ENCODE data around the gene NOL3. TPM values are rescaled to one million over a fixed set of nuclear protein-coding genes. Genes with fewer than 3 reads are reported as not detected.

The NOL3 gene
- polyA plus RNA-seq, 2 donors: 36.7 to 59.0 TPM

GRCh38 chr16:67154578-67155294 is 15.6 kb upstream of the NOL3 start:
- Histone ChIP-seq H3K4me3 (ENCODE audit: low read depth in 1 of 2, low read length in 2 of 2) (no peak overlapping the region), H3K4me1 (ENCODE audit: control insufficient read depth in 2 of 2, insufficient read depth in 2 of 2, low read length in 1 of 2) (peaks cover 0 to 22% of the 10 kb centered on the region in 2 donors)
- 43% methylated on average over 60 to 61 of the region's 61 CpGs for WGBS, 2 donors

GRCh38 chr16:67155295-67156142 is 14.8 kb upstream of the NOL3 start:
- no peak overlapping the region for H3K4me3 ChIP-seq (ENCODE audit: low read depth in 1 of 2, low read length in 2 of 2)

More at GRCh38 chr16:67154578-67155294, 15.6 kb upstream of the NOL3 start:
- Histone ChIP-seq H3K36me3 (ENCODE audit: control insufficient read depth in 2 of 2, insufficient read depth in 2 of 2, low read length in 1 of 2) (no peaks in the 10 kb centered on the region), H3K27me3 (ENCODE audit: control insufficient read depth in 1 of 2, insufficient read depth in 2 of 2, low read length in 2 of 2) (no peaks in the 10 kb centered on the region), H3K9me3 (ENCODE audit: control insufficient read depth in 2 of 2, insufficient read depth in 1 of 2, low read depth in 1 of 2, low read length in 1 of 2) (no peaks in the 10 kb centered on the region), H3K27ac (ENCODE audit: low read depth in 2 of 2, low read length in 1 of 2) (no peak overlapping the region)

GRCh38 chr16:67156143-67156844 is 14.0 kb upstream of the NOL3 start:
- Histone ChIP-seq H3K4me1 (ENCODE audit: control insufficient read depth in 2 of 2, insufficient read depth in 2 of 2, low read length in 1 of 2) (peaks cover 0 to 20% of the 10 kb centered on the region in 2 donors), H3K27ac (ENCODE audit: low read depth in 2 of 2, low read length in 1 of 2) (no peak overlapping the region), H3K36me3 (ENCODE audit: control insufficient read depth in 2 of 2, insufficient read depth in 2 of 2, low read length in 1 of 2) (no peaks in the 10 kb centered on the region), H3K9me3 (ENCODE audit: control insufficient read depth in 2 of 2, insufficient read depth in 1 of 2, low read depth in 1 of 2, low read length in 1 of 2) (no peaks in the 10 kb centered on the region), H3K27me3 (ENCODE audit: control insufficient read depth in 1 of 2, insufficient read depth in 2 of 2, low read length in 2 of 2) (no peaks in the 10 kb centered on the region), H3K4me3 (ENCODE audit: low read depth in 1 of 2, low read length in 2 of 2) (no peak overlapping the region)
- WGBS, 2 donors: 67 to 68% methylated on average over 13 to 15 of the region's 15 CpGs

More at GRCh38 chr16:67155295-67156142, 14.8 kb upstream of the NOL3 start:
- peaks cover 0 to 19% of the 10 kb centered on the region in 2 donors for H3K4me1 ChIP-seq (ENCODE audit: control insufficient read depth in 2 of 2, insufficient read depth in 2 of 2, low read length in 1 of 2)
- H3K27ac ChIP-seq (ENCODE audit: low read depth in 2 of 2, low read length in 1 of 2): peak overlapping the region in 1 of 2 donors; percentile 6
- WGBS, 2 donors: 12 to 13% methylated on average over 69 to 74 of the region's 74 CpGs
- H3K27me3 ChIP-seq (ENCODE audit: control insufficient read depth in 1 of 2, insufficient read depth in 2 of 2, low read length in 2 of 2): no peaks in the 10 kb centered on the region
- no peaks in the 10 kb centered on the region for H3K9me3 ChIP-seq (ENCODE audit: control insufficient read depth in 2 of 2, insufficient read depth in 1 of 2, low read depth in 1 of 2, low read length in 1 of 2)
- H3K36me3 ChIP-seq (ENCODE audit: control insufficient read depth in 2 of 2, insufficient read depth in 2 of 2, low read length in 1 of 2): no peaks in the 10 kb centered on the region

- WGBS, 2 donors: 65 to 67% methylated on average over 7 of the region's 7 CpGs
- H3K9me3 ChIP-seq (ENCODE audit: control insufficient read depth in 2 of 2, insufficient read depth in 1 of 2, low read depth in 1 of 2, low read length in 1 of 2): no peaks in the 10 kb centered on the region
- no peak overlapping the region for H3K27ac ChIP-seq (ENCODE audit: low read depth in 2 of 2, low read length in 1 of 2)
- H3K4me1 ChIP-seq (ENCODE audit: control insufficient read depth in 2 of 2, insufficient read depth in 2 of 2, low read length in 1 of 2): peaks cover 0 to 24% of the 10 kb centered on the region in 2 donors
- no peaks in the 10 kb centered on the region for H3K27me3 ChIP-seq (ENCODE audit: control insufficient read depth in 1 of 2, insufficient read depth in 2 of 2, low read length in 2 of 2)
- H3K4me3 ChIP-seq (ENCODE audit: low read depth in 1 of 2, low read length in 2 of 2): no peak overlapping the region
- H3K36me3 ChIP-seq (ENCODE audit: control insufficient read depth in 2 of 2, insufficient read depth in 2 of 2, low read length in 1 of 2): no peaks in the 10 kb centered on the region
Observed at GRCh38 chr16:67157106-67157748, 13.1 kb upstream of the NOL3 start.

GRCh38 chr16:67157892-67158635 is 12.3 kb upstream of the NOL3 start:
- no peaks in the 10 kb centered on the region for H3K9me3 ChIP-seq (ENCODE audit: control insufficient read depth in 2 of 2, insufficient read depth in 1 of 2, low read depth in 1 of 2, low read length in 1 of 2)
- H3K36me3 ChIP-seq (ENCODE audit: control insufficient read depth in 2 of 2, insufficient read depth in 2 of 2, low read length in 1 of 2): no peaks in the 10 kb centered on the region
- H3K4me3 ChIP-seq (ENCODE audit: low read depth in 1 of 2, low read length in 2 of 2): no peak overlapping the region
- H3K4me1 ChIP-seq (ENCODE audit: control insufficient read depth in 2 of 2, insufficient read depth in 2 of 2, low read length in 1 of 2): peaks cover 0 to 31% of the 10 kb centered on the region in 2 donors
- peak overlapping the region in 1 of 2 donors; percentile 24 for H3K27ac ChIP-seq (ENCODE audit: low read depth in 2 of 2, low read length in 1 of 2)
- WGBS, 2 donors: 68 to 71% methylated on average over 7 of the region's 7 CpGs
- H3K27me3 ChIP-seq (ENCODE audit: control insufficient read depth in 1 of 2, insufficient read depth in 2 of 2, low read length in 2 of 2): no peaks in the 10 kb centered on the region

- 2 to 4% methylated on average over 34 of the region's 34 CpGs for WGBS, 2 donors
- H3K27ac ChIP-seq (ENCODE audit: low read depth in 2 of 2, low read length in 1 of 2): peak overlapping the region; percentile 83 to 88
- no peaks in the 10 kb centered on the region for H3K36me3 ChIP-seq (ENCODE audit: control insufficient read depth in 2 of 2, insufficient read depth in 2 of 2, low read length in 1 of 2)
- peaks cover 3 to 39% of the 10 kb centered on the region in 2 donors for H3K4me1 ChIP-seq (ENCODE audit: control insufficient read depth in 2 of 2, insufficient read depth in 2 of 2, low read length in 1 of 2)
- no peaks in the 10 kb centered on the region for H3K27me3 ChIP-seq (ENCODE audit: control insufficient read depth in 1 of 2, insufficient read depth in 2 of 2, low read length in 2 of 2)
- no peaks in the 10 kb centered on the region for H3K9me3 ChIP-seq (ENCODE audit: control insufficient read depth in 2 of 2, insufficient read depth in 1 of 2, low read depth in 1 of 2, low read length in 1 of 2)
- H3K4me3 ChIP-seq (ENCODE audit: low read depth in 1 of 2, low read length in 2 of 2): peak overlapping the region; percentile 83 to 90
Observed at GRCh38 chr16:67158637-67159600, 11.4 kb upstream of the NOL3 start.

GRCh38 chr16:67161595-67162058 is 8.7 kb upstream of the NOL3 start:
- no peaks in the 10 kb centered on the region for H3K36me3 ChIP-seq (ENCODE audit: control insufficient read depth in 2 of 2, insufficient read depth in 2 of 2, low read length in 1 of 2)
- H3K4me1 ChIP-seq (ENCODE audit: control insufficient read depth in 2 of 2, insufficient read depth in 2 of 2, low read length in 1 of 2): peaks cover 12 to 37% of the 10 kb centered on the region in 2 donors
- H3K27me3 ChIP-seq (ENCODE audit: control insufficient read depth in 1 of 2, insufficient read depth in 2 of 2, low read length in 2 of 2): no peaks in the 10 kb centered on the region
- 45 to 62% methylated on average over 23 to 25 of the region's 25 CpGs for WGBS, 2 donors
- no peaks in the 10 kb centered on the region for H3K9me3 ChIP-seq (ENCODE audit: control insufficient read depth in 2 of 2, insufficient read depth in 1 of 2, low read depth in 1 of 2, low read length in 1 of 2)
- no peak overlapping the region for H3K27ac ChIP-seq (ENCODE audit: low read depth in 2 of 2, low read length in 1 of 2)
- peak overlapping the region in 1 of 2 donors; percentile 90 for H3K4me3 ChIP-seq (ENCODE audit: low read depth in 1 of 2, low read length in 2 of 2)

Data from esophagus (tissue), 2 donors.